Measurements from ENCODE around the gene FAM227B. TPM values are rescaled to one million over a fixed set of nuclear protein-coding genes. Genes with fewer than 3 reads are reported as not detected.

Gene FAM227B
- total RNA-seq, 1 experiment from 2014 or later, result 3.3 TPM

DNA sequence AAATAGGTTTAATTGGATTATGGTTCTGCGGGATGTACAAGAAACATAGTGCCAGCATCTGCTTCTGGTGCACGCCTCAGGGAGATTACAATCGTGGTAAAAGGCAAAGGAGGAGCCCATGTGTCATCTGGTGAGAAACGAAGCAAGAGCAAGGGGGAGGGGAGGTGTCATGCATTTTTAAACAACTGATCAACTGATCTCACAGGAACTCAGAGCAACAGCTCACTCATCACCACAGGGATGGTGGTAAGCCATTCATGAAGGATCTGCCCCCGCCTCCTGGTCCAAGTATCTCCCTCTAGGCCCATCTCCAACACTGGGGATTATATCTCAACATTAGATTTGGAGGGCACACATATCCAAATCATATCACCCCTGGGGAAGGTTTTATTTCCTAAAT, 239.7 kb downstream of the FAM227B start:
- peaks cover 9% of the 10 kb centered on the region for H3K4me1 ChIP-seq (replicated peaks; ENCODE audit: insufficient read depth)
- H2AFZ ChIP-seq, result no peak overlapping the region
- no peaks in the 10 kb centered on the region for H3K27me3 ChIP-seq (ENCODE audit: insufficient read depth, low read depth)
- ChIA-PET POLR2A (ENCODE audit: unreplicated experiment) (no interaction called here), CTCF (no interaction called here)
- no TSS peak for BruUV-seq (replicated peaks)
- H3F3A ChIP-seq (ENCODE audit: insufficient read depth, low read depth), result no peaks in the 10 kb centered on the region; the same call in 1 of the 2 replicates
- H3K27ac ChIP-seq, result no peak overlapping the region
- H3K36me3 ChIP-seq (ENCODE audit: low read depth), result no peaks in the 10 kb centered on the region
- no peaks in the 10 kb centered on the region for H3K9me2 ChIP-seq (ENCODE audit: insufficient read depth)
- DNase-seq, result no peak
- intact Hi-C loops (cut with micrococcal nuclease; ENCODE audit: unreplicated experiment), result no loop called here
- no peaks in the 10 kb centered on the region for H4K20me1 ChIP-seq (ENCODE audit: insufficient read depth)
- no peak for TF ChIP-seq EZH2 (IDR thresholded peaks at IDR 0.05; ENCODE audit: low read depth)
- TF ChIP-seq, protein P1, sequence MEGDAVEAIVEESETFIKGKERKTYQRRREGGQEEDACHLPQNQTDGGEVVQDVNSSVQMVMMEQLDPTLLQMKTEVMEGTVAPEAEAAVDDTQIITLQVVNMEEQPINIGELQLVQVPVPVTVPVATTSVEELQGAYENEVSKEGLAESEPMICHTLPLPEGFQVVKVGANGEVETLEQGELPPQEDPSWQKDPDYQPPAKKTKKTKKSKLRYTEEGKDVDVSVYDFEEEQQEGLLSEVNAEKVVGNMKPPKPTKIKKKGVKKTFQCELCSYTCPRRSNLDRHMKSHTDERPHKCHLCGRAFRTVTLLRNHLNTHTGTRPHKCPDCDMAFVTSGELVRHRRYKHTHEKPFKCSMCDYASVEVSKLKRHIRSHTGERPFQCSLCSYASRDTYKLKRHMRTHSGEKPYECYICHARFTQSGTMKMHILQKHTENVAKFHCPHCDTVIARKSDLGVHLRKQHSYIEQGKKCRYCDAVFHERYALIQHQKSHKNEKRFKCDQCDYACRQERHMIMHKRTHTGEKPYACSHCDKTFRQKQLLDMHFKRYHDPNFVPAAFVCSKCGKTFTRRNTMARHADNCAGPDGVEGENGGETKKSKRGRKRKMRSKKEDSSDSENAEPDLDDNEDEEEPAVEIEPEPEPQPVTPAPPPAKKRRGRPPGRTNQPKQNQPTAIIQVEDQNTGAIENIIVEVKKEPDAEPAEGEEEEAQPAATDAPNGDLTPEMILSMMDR (conservative IDR thresholded peaks at IDR 0.05), result no peak
- no peak overlapping the region for H3K4me2 ChIP-seq
- H3K9me3 ChIP-seq (ENCODE audit: insufficient read depth, low read depth), result no peaks in the 10 kb centered on the region
- no peak overlapping the region for H3K4me3 ChIP-seq
- no peaks in the 10 kb centered on the region for H3K79me2 ChIP-seq (ENCODE audit: low read depth)

DNA sequence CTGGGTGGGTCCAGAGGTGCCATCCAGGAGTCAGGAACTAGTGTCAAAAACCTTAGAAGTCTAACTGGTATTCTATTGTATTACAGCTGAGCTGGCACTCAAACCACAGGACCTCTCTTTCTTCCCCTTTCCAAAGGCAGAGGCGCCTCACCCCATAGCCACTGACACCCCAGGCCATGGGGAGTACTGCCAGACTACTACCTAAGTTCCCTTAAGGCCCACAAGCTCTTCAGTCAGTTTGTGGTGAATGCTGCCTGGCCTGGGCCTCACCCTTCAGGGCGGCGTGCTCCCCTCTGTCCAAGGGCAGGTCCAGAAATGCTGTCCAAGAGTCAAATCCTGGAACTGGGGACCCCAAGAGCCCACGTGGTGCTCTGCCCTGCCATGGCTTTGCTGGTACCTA, 240.6 kb downstream of the FAM227B start:
- Histone ChIP-seq H3K27me3 (ENCODE audit: insufficient read depth, low read depth) (no peaks in the 10 kb centered on the region), H3K79me2 (ENCODE audit: low read depth) (no peaks in the 10 kb centered on the region), H3K4me1 (replicated peaks; ENCODE audit: insufficient read depth) (peaks cover 9% of the 10 kb centered on the region), H3K27ac (no peak overlapping the region), H2AFZ (no peak overlapping the region), H3K36me3 (ENCODE audit: low read depth) (no peaks in the 10 kb centered on the region), H3K4me2 (no peak overlapping the region), H3K9me2 (ENCODE audit: insufficient read depth) (no peaks in the 10 kb centered on the region), H4K20me1 (ENCODE audit: insufficient read depth) (no peaks in the 10 kb centered on the region), H3K9me3 (ENCODE audit: insufficient read depth, low read depth) (no peaks in the 10 kb centered on the region), H3F3A (ENCODE audit: insufficient read depth, low read depth) (no peaks in the 10 kb centered on the region; the same call in 1 of the 2 replicates), H3K4me3 (no peak overlapping the region)
- BruUV-seq (replicated peaks), result no TSS peak
- no peak for DNase-seq
- CTCF ChIA-PET, result no interaction called here
- POLR2A ChIA-PET (ENCODE audit: unreplicated experiment), result no interaction called here
- TF ChIP-seq, protein P1 (conservative IDR thresholded peaks at IDR 0.05), result no peak
- TF ChIP-seq EZH2 (IDR thresholded peaks at IDR 0.05; ENCODE audit: low read depth), result no peak
- intact Hi-C loops (cut with micrococcal nuclease; ENCODE audit: unreplicated experiment), result no loop called here

DNA sequence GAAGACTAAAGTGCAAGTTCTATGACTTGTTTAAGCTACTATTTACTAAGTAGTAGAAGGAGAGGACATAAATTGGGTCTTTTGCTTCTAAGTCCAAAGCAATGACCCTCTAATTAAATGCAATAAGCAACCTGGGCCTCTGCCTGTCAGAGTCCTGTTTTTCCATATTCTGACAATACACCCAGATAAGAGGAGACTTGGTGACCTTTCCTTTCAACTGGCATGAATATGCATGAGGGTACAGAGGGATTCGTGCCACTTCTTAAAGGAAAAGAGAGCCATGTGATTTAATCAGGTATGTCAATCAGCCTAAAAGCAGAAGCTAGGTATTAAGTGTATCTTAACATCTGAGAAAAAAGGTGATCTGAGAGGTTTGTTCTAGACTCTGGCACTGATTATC, 248.3 kb downstream of the FAM227B start:
- TF ChIP-seq EZH2 (IDR thresholded peaks at IDR 0.05; ENCODE audit: low read depth), result no peak
- TF ChIP-seq, protein P1 (conservative IDR thresholded peaks at IDR 0.05), result no peak
- H3K27ac ChIP-seq, result no peak overlapping the region
- H2AFZ ChIP-seq, result no peak overlapping the region
- POLR2A ChIA-PET (ENCODE audit: unreplicated experiment), result no interaction called here
- intact Hi-C loops (cut with micrococcal nuclease; ENCODE audit: unreplicated experiment), result no loop called here
- no TSS peak for BruUV-seq (replicated peaks)
- CTCF ChIA-PET, result no interaction called here
- no peaks in the 10 kb centered on the region for H3K27me3 ChIP-seq (ENCODE audit: insufficient read depth, low read depth)
- H3K9me3 ChIP-seq (ENCODE audit: insufficient read depth, low read depth), result no peaks in the 10 kb centered on the region
- no peak overlapping the region for H3K4me2 ChIP-seq
- H3F3A ChIP-seq (ENCODE audit: insufficient read depth, low read depth), result no peaks in the 10 kb centered on the region
- no peaks in the 10 kb centered on the region for H3K79me2 ChIP-seq (ENCODE audit: low read depth)
- no peak overlapping the region for H3K4me3 ChIP-seq
- H4K20me1 ChIP-seq (ENCODE audit: insufficient read depth), result no peaks in the 10 kb centered on the region
- H3K9me2 ChIP-seq (ENCODE audit: insufficient read depth), result no peaks in the 10 kb centered on the region
- H3K36me3 ChIP-seq (ENCODE audit: low read depth), result no peaks in the 10 kb centered on the region
- no peak for DNase-seq
- no peaks in the 10 kb centered on the region for H3K4me1 ChIP-seq (replicated peaks; ENCODE audit: insufficient read depth)

All from PC-9 (cell line).